HepG2 (cell line): Measurements from ENCODE around the gene MDM4. TPM values are rescaled to one million over a fixed set of nuclear protein-coding genes. Genes with fewer than 3 reads are reported as not detected.

Experiments
- CREB3 ChIP-seq: sonication (generic); formaldehyde crosslinking; IDR thresholded peaks from 2 replicates; pipeline ENCODE4 v1.5.0; 2020; ENCODE audit warnings: missing genetic modification reagents
- FOXP1 ChIP-seq, 2 experiments: fragments of 450-650 bp in 1 of 2; IDR thresholded peaks; 2 replicates each; pipeline ENCODE4 v1.6.1; 2017 to 2018; ENCODE audit warnings: antibody characterized with exemption in 1 of 2
- HMG20B ChIP-seq: conservative IDR thresholded peaks from 2 replicates; pipeline ENCODE4 v1.6.1; 2016; ENCODE audit warnings: missing genetic modification reagents, missing compliant biosample characterization
- HOXA5 ChIP-seq: sonication (generic); formaldehyde crosslinking; IDR thresholded peaks from 2 replicates; pipeline ENCODE4 v1.4.0; 2020; ENCODE audit warnings: missing genetic modification reagents
- MLX ChIP-seq: IDR thresholded peaks from 2 replicates; pipeline ENCODE4 v1.6.1; 2016
- MYNN ChIP-seq: sonication (generic); formaldehyde crosslinking; IDR thresholded peaks from 2 replicates; pipeline ENCODE4 v1.4.0; 2020; ENCODE audit warnings: mild to moderate bottlenecking, low read depth, missing genetic modification reagents
- NCOA2 ChIP-seq: sonication (generic); formaldehyde crosslinking; IDR thresholded peaks from 2 replicates; pipeline ENCODE4 v1.8.0; 2022; ENCODE audit warnings: inconsistent platforms
- NFATC3 ChIP-seq: sonication (generic); formaldehyde crosslinking; IDR thresholded peaks from 2 replicates; pipeline ENCODE4 v1.5.1; 2020; ENCODE audit warnings: mild to moderate bottlenecking, missing genetic modification reagents
- NR2F2 ChIP-seq: IDR thresholded peaks from 2 replicates; pipeline ENCODE4 v1.6.1; 2012; ENCODE audit warnings: low read depth, inconsistent platforms, borderline replicate concordance
- RARA ChIP-seq: IDR thresholded peaks from 2 replicates; pipeline ENCODE4 v1.6.1; 2016; ENCODE audit warnings: missing genetic modification reagents, missing compliant biosample characterization
- RCOR2 ChIP-seq: IDR thresholded peaks from 2 replicates; pipeline ENCODE4 v1.6.1; 2016; ENCODE audit warnings: missing biosample characterization, missing genetic modification reagents
- REPIN1 ChIP-seq: sonication (generic); formaldehyde crosslinking; IDR thresholded peaks from 2 replicates; pipeline ENCODE4 v1.8.0; 2022; ENCODE audit warnings: missing genetic modification reagents, low read depth, mild to moderate bottlenecking, borderline replicate concordance
- SMAD3 ChIP-seq: sonication (generic); formaldehyde crosslinking; IDR thresholded peaks from 2 replicates; pipeline ENCODE4 v1.4.0; 2020; ENCODE audit warnings: missing genetic modification reagents
- SOX5 ChIP-seq: IDR thresholded peaks from 2 replicates; pipeline ENCODE4 v1.6.1; 2016; ENCODE audit warnings: borderline replicate concordance
- ZFP1 ChIP-seq: IDR thresholded peaks from 2 replicates; pipeline ENCODE4 v1.6.1; 2016
- ZFY ChIP-seq: sonication (generic); formaldehyde crosslinking; IDR thresholded peaks from 2 replicates; pipeline ENCODE4 v1.4.0; 2020; ENCODE audit warnings: missing genetic modification reagents
- ZKSCAN1 ChIP-seq: fragments of 150-350 bp; IDR thresholded peaks from 2 replicates; pipeline ENCODE4 v1.6.1; 2014; ENCODE audit warnings: low read length
- ZNF556 ChIP-seq: sonication (generic); formaldehyde crosslinking; IDR thresholded peaks from 2 replicates; pipeline ENCODE4 v1.4.0; 2020; ENCODE audit warnings: mild to moderate bottlenecking, missing genetic modification reagents, borderline replicate concordance
- ZNF644 ChIP-seq: IDR thresholded peaks from 2 replicates; pipeline ENCODE4 v1.6.1; 2016; ENCODE audit warnings: low read depth
- ZNF816 ChIP-seq: sonication (generic); formaldehyde crosslinking; IDR thresholded peaks from 2 replicates; pipeline ENCODE4 v1.8.0; 2022; ENCODE audit warnings: missing genetic modification reagents, mild to moderate bottlenecking, borderline replicate concordance
- polyA plus RNA-seq, 8 experiments: library from polyadenylated mRNA; depleted of rRNA in 3 of 8; stranded (reverse) in 7 of 8; unstranded in 1 of 8; fragments of >200 nt; fragmentation: Illumina TruSeq in 4 of 8; extraction: Trizol in 4 of 8; gene quantifications; 2 replicates each; pipeline versions ENCODE4 v1.2.1 to v1.2.3, GENCODE V29; 2011 to 2016; ENCODE audit warnings: low read depth in 4 of 8, missing spikeins in 1 of 8, mixed read lengths in 1 of 8; ENCODE audit not compliant: insufficient read depth in 1 of 8
- total RNA-seq, 5 experiments: library from RNA; depleted of rRNA; stranded (reverse); fragments of >200 nt; fragmentation: Illumina TruSeq; extraction: Trizol; gene quantifications; 2 replicates each; pipeline ENCODE4 v1.2.3, GENCODE V29; 2016; ENCODE audit warnings: low read depth in 1 of 5
- TF ChIP-seq, protein P1 (sequence below): IDR thresholded peaks from 2 replicates; pipeline ENCODE4 v1.6.1; 2016
- TF ChIP-seq, protein P2 (sequence below): sonication (generic); formaldehyde crosslinking; IDR thresholded peaks from 2 replicates; pipeline ENCODE4 v1.4.0; 2020; ENCODE audit warnings: missing genetic modification reagents
- TF ChIP-seq, protein P3 (sequence below): sonication (generic); formaldehyde crosslinking; IDR thresholded peaks from 2 replicates; pipeline ENCODE4 v1.5.0; 2020; ENCODE audit warnings: missing genetic modification reagents, mild to moderate bottlenecking, borderline replicate concordance
- TF ChIP-seq, protein P4 (sequence below): sonication (generic); formaldehyde crosslinking; IDR thresholded peaks from 2 replicates; pipeline ENCODE4 v1.4.0; 2020; ENCODE audit warnings: missing genetic modification reagents

MDM4 gene
- total and polyA plus RNA-seq, 2 of the 13 experiments (the other 11 are each of a cell fraction or from before 2014, with no cell fraction given), result 14.9 to 19.0 TPM

GRCh38 chr1:204506969-204507316 lies 9.3 kb upstream of the MDM4 start (continued):
- TF ChIP-seq, protein P1, sequence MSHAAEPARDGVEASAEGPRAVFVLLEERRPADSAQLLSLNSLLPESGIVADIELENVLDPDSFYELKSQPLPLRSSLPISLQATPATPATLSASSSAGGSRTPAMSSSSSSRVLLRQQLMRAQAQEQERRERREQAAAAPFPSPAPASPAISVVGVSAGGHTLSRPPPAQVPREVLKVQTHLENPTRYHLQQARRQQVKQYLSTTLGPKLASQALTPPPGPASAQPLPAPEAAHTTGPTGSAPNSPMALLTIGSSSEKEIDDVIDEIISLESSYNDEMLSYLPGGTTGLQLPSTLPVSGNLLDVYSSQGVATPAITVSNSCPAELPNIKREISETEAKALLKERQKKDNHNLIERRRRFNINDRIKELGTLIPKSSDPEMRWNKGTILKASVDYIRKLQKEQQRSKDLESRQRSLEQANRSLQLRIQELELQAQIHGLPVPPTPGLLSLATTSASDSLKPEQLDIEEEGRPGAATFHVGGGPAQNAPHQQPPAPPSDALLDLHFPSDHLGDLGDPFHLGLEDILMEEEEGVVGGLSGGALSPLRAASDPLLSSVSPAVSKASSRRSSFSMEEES (CRISPR knock-in tag), result peak; percentile 48
- 0 out of 2 replicates have a peak, but pooled peaks have one; percentile 37 for TF ChIP-seq NFATC3 (CRISPR knock-in tag)
- TF ChIP-seq, protein P2, sequence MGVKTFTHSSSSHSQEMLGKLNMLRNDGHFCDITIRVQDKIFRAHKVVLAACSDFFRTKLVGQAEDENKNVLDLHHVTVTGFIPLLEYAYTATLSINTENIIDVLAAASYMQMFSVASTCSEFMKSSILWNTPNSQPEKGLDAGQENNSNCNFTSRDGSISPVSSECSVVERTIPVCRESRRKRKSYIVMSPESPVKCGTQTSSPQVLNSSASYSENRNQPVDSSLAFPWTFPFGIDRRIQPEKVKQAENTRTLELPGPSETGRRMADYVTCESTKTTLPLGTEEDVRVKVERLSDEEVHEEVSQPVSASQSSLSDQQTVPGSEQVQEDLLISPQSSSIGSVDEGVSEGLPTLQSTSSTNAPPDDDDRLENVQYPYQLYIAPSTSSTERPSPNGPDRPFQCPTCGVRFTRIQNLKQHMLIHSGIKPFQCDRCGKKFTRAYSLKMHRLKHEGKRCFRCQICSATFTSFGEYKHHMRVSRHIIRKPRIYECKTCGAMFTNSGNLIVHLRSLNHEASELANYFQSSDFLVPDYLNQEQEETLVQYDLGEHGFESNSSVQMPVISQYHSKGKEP (CRISPR knock-in tag), result 0 out of 2 replicates have a peak, but pooled peaks have one; percentile 72
- TF ChIP-seq MLX (CRISPR knock-in tag), result peak; percentile 59; the same call in 1 of the 2 replicates
- TF ChIP-seq ZNF556 (CRISPR knock-in tag), result 0 out of 2 replicates have a peak, but pooled peaks have one; percentile 14
- TF ChIP-seq, protein P3, sequence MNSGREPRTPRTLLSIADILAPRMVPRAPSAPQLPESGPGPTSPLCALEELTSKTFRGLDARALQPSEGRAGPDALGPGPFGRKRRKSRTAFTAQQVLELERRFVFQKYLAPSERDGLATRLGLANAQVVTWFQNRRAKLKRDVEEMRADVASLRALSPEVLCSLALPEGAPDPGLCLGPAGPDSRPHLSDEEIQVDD (CRISPR knock-in tag), result no peak
- TF ChIP-seq ZFP1 (CRISPR knock-in tag), result peak; percentile 80; the same call in 1 of the 2 replicates
- peak; percentile 81; the same call in 1 of the 2 replicates for TF ChIP-seq SMAD3
- TF ChIP-seq RARA (CRISPR knock-in tag), result peak; percentile 43
- peak; percentile 53; the same call in 1 of the 2 replicates for TF ChIP-seq HMG20B (CRISPR knock-in tag)
- TF ChIP-seq NR2F2, result peak; percentile 42; the same call in 1 of the 2 replicates
- peak; percentile 58; the same call in 1 of the 2 replicates for TF ChIP-seq RCOR2 (CRISPR knock-in tag)
- TF ChIP-seq REPIN1 (CRISPR knock-in tag), result 0 out of 2 replicates have a peak, but pooled peaks have one; percentile 27
- TF ChIP-seq ZNF644 (CRISPR knock-in tag), result 0 out of 2 replicates have a peak, but pooled peaks have one; percentile 16
- 0 out of 2 replicates have a peak, but pooled peaks have one; percentile 23 for TF ChIP-seq ZFY (CRISPR knock-in tag)
- TF ChIP-seq SOX5 (CRISPR knock-in tag), result peak; percentile 43; the same call in 1 of the 2 replicates
- TF ChIP-seq, protein P4, sequence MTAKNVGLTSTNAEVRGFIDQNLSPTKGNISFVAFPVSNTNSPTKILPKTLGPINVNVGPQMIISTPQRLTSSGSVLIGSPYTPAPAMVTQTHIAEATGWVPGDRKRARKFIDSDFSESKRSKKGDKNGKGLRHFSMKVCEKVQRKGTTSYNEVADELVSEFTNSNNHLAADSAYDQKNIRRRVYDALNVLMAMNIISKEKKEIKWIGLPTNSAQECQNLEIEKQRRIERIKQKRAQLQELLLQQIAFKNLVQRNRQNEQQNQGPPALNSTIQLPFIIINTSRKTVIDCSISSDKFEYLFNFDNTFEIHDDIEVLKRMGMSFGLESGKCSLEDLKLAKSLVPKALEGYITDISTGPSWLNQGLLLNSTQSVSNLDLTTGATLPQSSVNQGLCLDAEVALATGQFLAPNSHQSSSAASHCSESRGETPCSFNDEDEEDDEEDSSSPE (CRISPR knock-in tag), result peak; percentile 36; the same call in 1 of the 2 replicates
- TF ChIP-seq CREB3 (CRISPR knock-in tag), result no peak
- TF ChIP-seq HOXA5 (CRISPR knock-in tag), result peak; percentile 46; the same call in 1 of the 2 replicates
- TF ChIP-seq NCOA2 (CRISPR knock-in tag), result 0 out of 2 replicates have a peak, but pooled peaks have one; percentile 57
- TF ChIP-seq ZNF816 (CRISPR knock-in tag), result peak; percentile 79; the same call in 1 of the 2 replicates
- TF ChIP-seq ZKSCAN1, result 0 out of 2 replicates have a peak, but pooled peaks have one; percentile 53
- no peak for TF ChIP-seq MYNN
- TF ChIP-seq FOXP1 (IDR thresholded peaks at IDR 0.05), result no peak
- TF ChIP-seq FOXP1 (CRISPR knock-in tag; IDR thresholded peaks at IDR 0.05), result peak; percentile 50; the same call in 1 of the 2 replicates
